GM12872 (cell line): Measurements from ENCODE around the gene CLCN4.

ENCODE experiments used
- TF ChIP-seq, protein P1 (sequence below): IDR thresholded peaks from 3 replicates; pipeline ENCODE4 v1.5.1; 2011; ENCODE audit warnings: low read depth, mild to moderate bottlenecking, low read length, moderate library complexity; ENCODE audit not compliant: insufficient read depth

CLCN4 gene

DNA sequence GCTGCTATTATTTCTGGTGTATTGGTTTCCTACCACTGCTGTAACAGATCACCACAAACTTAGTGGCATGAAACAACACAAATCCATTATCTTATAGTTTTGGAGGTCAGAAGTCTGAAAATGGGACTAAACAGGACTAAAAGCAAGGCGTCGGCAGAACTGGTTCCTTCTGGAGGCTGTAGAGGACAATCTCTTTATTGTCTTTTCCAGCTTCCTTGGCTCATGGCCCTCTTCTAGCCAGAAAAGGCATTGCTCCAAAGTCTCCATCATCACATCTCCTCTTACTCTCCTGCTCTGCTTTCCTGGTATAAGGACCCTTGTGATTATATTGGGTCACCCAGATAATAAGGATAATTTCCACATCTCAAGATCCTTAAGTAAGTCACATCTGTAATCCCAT is 121.9 kb downstream of the CLCN4 start:
- TF ChIP-seq, protein P1, sequence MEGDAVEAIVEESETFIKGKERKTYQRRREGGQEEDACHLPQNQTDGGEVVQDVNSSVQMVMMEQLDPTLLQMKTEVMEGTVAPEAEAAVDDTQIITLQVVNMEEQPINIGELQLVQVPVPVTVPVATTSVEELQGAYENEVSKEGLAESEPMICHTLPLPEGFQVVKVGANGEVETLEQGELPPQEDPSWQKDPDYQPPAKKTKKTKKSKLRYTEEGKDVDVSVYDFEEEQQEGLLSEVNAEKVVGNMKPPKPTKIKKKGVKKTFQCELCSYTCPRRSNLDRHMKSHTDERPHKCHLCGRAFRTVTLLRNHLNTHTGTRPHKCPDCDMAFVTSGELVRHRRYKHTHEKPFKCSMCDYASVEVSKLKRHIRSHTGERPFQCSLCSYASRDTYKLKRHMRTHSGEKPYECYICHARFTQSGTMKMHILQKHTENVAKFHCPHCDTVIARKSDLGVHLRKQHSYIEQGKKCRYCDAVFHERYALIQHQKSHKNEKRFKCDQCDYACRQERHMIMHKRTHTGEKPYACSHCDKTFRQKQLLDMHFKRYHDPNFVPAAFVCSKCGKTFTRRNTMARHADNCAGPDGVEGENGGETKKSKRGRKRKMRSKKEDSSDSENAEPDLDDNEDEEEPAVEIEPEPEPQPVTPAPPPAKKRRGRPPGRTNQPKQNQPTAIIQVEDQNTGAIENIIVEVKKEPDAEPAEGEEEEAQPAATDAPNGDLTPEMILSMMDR = no peak

DNA sequence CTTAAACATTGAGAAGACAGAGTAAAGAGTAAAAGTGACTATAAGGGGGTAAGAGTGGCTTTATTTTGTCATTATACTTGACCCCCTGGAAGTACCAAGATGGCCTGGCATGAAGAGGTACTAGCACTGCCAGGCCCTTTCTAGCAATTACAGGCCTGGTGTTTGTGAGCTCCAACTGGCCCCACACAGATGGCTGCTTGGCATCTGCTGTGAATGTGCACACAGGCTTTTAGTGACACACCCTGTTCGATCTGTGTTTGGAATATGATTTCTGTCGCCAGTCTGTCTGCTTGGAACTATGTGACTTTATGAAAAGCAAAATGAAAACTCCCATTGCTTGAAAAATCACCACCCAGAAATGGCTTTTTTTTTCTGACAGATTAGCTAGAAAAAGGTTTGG is 123.3 kb downstream of the CLCN4 start:
- TF ChIP-seq, protein P1 = no peak

DNA sequence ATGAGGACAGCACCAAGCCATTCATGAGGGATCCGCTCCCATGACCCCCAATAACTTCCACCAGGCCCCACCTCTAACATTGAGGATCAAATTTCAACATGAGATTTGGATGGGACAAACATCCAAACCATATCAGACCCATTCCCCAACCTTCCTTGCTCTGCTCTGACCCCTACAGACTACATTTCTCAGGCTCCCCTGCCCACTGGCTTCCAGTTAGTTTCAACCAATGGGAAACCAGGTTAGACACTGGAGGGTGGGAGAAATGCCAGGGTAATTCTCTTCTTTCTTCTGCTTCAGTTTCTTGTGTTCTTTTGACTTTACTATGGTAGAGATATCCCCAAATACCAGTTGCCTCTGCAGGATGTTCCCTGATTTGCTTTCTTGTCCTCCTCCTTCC is 125.7 kb downstream of the CLCN4 start:
- TF ChIP-seq, protein P1 = no peak

DNA sequence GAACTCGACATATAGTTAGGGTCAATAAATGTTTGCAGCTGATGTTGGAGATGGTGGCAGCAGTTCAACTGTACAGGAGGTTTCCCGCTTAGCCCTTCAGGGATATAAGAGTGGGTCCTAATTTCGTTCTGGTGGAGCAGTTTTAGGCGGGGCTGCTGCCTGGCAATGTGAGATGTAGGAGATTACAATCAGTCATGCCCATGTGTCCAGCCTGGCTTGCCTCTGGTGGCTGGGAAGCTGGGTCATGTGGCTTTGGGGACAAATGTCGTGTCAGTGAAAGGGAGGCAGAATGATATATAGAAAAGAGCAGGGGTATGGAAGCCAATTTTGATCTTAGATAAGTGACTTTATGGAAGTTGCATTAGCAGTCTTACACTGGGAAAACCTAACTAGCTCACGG is 129.4 kb downstream of the CLCN4 start:
- TF ChIP-seq, protein P1 = no peak
